Measurements from ENCODE around the gene ZWILCH.

The ZWILCH gene

GRCh38 chr15:66515901-66516322 is 10.8 kb downstream of the ZWILCH start:
- Histone ChIP-seq H3K9me3 (ENCODE audit: insufficient read depth, low read length, severe bottlenecking) (no peaks in the 10 kb centered on the region), H3K9ac (ENCODE audit: low read depth, low read length) (no peak overlapping the region), H3K36me3 (ENCODE audit: insufficient read depth, low read length) (peaks cover 51% of the 10 kb centered on the region), H3K4me2 (ENCODE audit: insufficient read depth, low read length) (no peak overlapping the region), H3K27ac (ENCODE audit: low read length) (no peak overlapping the region), H3K27me3 (ENCODE audit: insufficient read depth, low read length, poor library complexity) (no peaks in the 10 kb centered on the region), H2AFZ (ENCODE audit: low read depth, low read length) (no peak overlapping the region), H3K79me2 (ENCODE audit: insufficient read depth, low read length) (0 out of 2 replicates have a peak, but pooled peaks cover under 1% of the 10 kb centered on the region), H3K4me3 (ENCODE audit: low read depth in 1 of 2, low read length in 2 of 2) (no peak overlapping the region), H4K20me1 (ENCODE audit: insufficient read depth, low read length) (no peaks in the 10 kb centered on the region), H3K4me1 (ENCODE audit: insufficient read depth, low read length) (no peaks in the 10 kb centered on the region)
- no peak for DNase-seq
- TF ChIP-seq, protein P1, sequence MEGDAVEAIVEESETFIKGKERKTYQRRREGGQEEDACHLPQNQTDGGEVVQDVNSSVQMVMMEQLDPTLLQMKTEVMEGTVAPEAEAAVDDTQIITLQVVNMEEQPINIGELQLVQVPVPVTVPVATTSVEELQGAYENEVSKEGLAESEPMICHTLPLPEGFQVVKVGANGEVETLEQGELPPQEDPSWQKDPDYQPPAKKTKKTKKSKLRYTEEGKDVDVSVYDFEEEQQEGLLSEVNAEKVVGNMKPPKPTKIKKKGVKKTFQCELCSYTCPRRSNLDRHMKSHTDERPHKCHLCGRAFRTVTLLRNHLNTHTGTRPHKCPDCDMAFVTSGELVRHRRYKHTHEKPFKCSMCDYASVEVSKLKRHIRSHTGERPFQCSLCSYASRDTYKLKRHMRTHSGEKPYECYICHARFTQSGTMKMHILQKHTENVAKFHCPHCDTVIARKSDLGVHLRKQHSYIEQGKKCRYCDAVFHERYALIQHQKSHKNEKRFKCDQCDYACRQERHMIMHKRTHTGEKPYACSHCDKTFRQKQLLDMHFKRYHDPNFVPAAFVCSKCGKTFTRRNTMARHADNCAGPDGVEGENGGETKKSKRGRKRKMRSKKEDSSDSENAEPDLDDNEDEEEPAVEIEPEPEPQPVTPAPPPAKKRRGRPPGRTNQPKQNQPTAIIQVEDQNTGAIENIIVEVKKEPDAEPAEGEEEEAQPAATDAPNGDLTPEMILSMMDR (IDR thresholded peaks at IDR 0.05; ENCODE audit: borderline replicate concordance, extremely low read depth, low read length, poor library complexity, severe bottlenecking) = no peak
- TF ChIP-seq EZH2 (IDR thresholded peaks at IDR 0.05; ENCODE audit: borderline replicate concordance, low read depth, low read length, severe bottlenecking) = no peak
- ATAC-seq (ENCODE audit: insufficient read depth, low read depth) = no peak

DNA sequence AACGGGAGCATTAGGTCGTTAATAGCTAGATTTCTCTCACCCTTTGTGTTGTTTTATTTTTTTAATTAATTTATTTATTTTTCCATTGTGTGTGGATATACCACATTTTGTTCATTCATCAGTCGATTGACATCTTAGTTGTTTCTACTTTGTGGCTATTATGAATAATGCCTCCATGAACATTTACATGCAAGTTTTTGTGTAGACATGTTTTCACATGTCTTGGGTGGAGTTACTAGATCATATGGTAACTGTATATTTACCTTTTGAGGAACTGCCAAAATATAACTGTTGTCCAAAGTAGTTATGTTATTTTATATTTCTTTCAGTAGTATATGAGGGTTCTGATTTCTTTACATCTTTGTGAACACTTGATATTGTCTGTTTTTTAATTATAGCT is 18.8 kb downstream of the ZWILCH start:
- Histone ChIP-seq H3K4me2 (ENCODE audit: insufficient read depth, low read length) (no peak overlapping the region), H4K20me1 (ENCODE audit: insufficient read depth, low read length) (no peaks in the 10 kb centered on the region), H2AFZ (ENCODE audit: low read depth, low read length) (no peak overlapping the region), H3K79me2 (ENCODE audit: insufficient read depth, low read length) (peaks cover 2% of the 10 kb centered on the region; the same call in 1 of the 2 replicates), H3K4me3 (ENCODE audit: low read depth in 1 of 2, low read length in 2 of 2) (no peak overlapping the region), H3K27ac (ENCODE audit: low read length) (no peak overlapping the region), H3K27me3 (ENCODE audit: insufficient read depth, low read length, poor library complexity) (no peaks in the 10 kb centered on the region), H3K9ac (ENCODE audit: low read depth, low read length) (no peak overlapping the region), H3K36me3 (ENCODE audit: insufficient read depth, low read length) (peaks cover 64% of the 10 kb centered on the region), H3K9me3 (ENCODE audit: insufficient read depth, low read length, severe bottlenecking) (no peaks in the 10 kb centered on the region), H3K4me1 (ENCODE audit: insufficient read depth, low read length) (no peaks in the 10 kb centered on the region)
- no peak for ATAC-seq (ENCODE audit: insufficient read depth, low read depth)
- TF ChIP-seq, protein P1 (IDR thresholded peaks at IDR 0.05; ENCODE audit: borderline replicate concordance, extremely low read depth, low read length, poor library complexity, severe bottlenecking) = no peak
- no peak for TF ChIP-seq EZH2 (IDR thresholded peaks at IDR 0.05; ENCODE audit: borderline replicate concordance, low read depth, low read length, severe bottlenecking)
- DNase-seq = no peak

- TF ChIP-seq, protein P1 (IDR thresholded peaks at IDR 0.05; ENCODE audit: borderline replicate concordance, extremely low read depth, low read length, poor library complexity, severe bottlenecking) = no peak
- TF ChIP-seq EZH2 (IDR thresholded peaks at IDR 0.05; ENCODE audit: borderline replicate concordance, low read depth, low read length, severe bottlenecking) = no peak
- no peak overlapping the region for H3K9ac ChIP-seq (ENCODE audit: low read depth, low read length)
- ATAC-seq (ENCODE audit: insufficient read depth, low read depth) = no peak
- no peaks in the 10 kb centered on the region for H4K20me1 ChIP-seq (ENCODE audit: insufficient read depth, low read length)
- no peak overlapping the region for H2AFZ ChIP-seq (ENCODE audit: low read depth, low read length)
- no peak overlapping the region for H3K4me2 ChIP-seq (ENCODE audit: insufficient read depth, low read length)
- no peak overlapping the region for H3K27ac ChIP-seq (ENCODE audit: low read length)
- H3K27me3 ChIP-seq (ENCODE audit: insufficient read depth, low read length, poor library complexity) = no peaks in the 10 kb centered on the region
- DNase-seq = no peak
- H3K79me2 ChIP-seq (ENCODE audit: insufficient read depth, low read length) = peaks cover 2% of the 10 kb centered on the region; the same call in 1 of the 2 replicates
- H3K4me1 ChIP-seq (ENCODE audit: insufficient read depth, low read length) = no peaks in the 10 kb centered on the region
- H3K4me3 ChIP-seq (ENCODE audit: low read depth in 1 of 2, low read length in 2 of 2) = no peak overlapping the region
- H3K36me3 ChIP-seq (ENCODE audit: insufficient read depth, low read length) = peaks cover 68% of the 10 kb centered on the region
- no peaks in the 10 kb centered on the region for H3K9me3 ChIP-seq (ENCODE audit: insufficient read depth, low read length, severe bottlenecking)
Observed at GRCh38 chr15:66524838-66525237, 19.7 kb downstream of the ZWILCH start.

DNA sequence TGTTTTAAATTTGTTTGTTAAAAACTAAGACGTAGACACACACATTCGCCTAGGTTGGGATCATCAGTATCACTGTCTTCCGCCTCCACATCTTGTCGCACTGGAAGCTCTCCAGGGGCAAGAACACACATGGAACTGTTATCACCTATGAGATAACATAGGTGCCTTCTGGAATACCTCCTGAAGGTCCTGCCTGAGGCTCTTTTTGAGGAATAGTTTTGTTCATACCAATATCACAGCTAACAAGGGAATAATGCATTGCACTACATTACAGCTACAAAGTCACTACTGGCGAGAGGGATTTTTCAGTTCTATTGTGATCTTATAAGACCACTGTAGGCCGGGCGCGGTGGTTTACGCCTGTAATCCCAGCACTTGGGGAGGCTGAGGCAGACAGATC is 29.9 kb downstream of the ZWILCH start:
- TF ChIP-seq, protein P1 (IDR thresholded peaks at IDR 0.05; ENCODE audit: borderline replicate concordance, extremely low read depth, low read length, poor library complexity, severe bottlenecking) = no peak
- TF ChIP-seq EZH2 (IDR thresholded peaks at IDR 0.05; ENCODE audit: borderline replicate concordance, low read depth, low read length, severe bottlenecking) = no peak
- Histone ChIP-seq H3K9me3 (ENCODE audit: insufficient read depth, low read length, severe bottlenecking) (no peaks in the 10 kb centered on the region), H3K4me1 (ENCODE audit: insufficient read depth, low read length) (no peaks in the 10 kb centered on the region), H3K36me3 (ENCODE audit: insufficient read depth, low read length) (peaks cover 57% of the 10 kb centered on the region), H3K27ac (ENCODE audit: low read length) (no peak overlapping the region), H3K4me2 (ENCODE audit: insufficient read depth, low read length) (no peak overlapping the region), H2AFZ (ENCODE audit: low read depth, low read length) (no peak overlapping the region), H3K79me2 (ENCODE audit: insufficient read depth, low read length) (no peaks in the 10 kb centered on the region), H4K20me1 (ENCODE audit: insufficient read depth, low read length) (no peaks in the 10 kb centered on the region), H3K27me3 (ENCODE audit: insufficient read depth, low read length, poor library complexity) (no peaks in the 10 kb centered on the region), H3K4me3 (ENCODE audit: low read depth in 1 of 2, low read length in 2 of 2) (no peak overlapping the region), H3K9ac (ENCODE audit: low read depth, low read length) (no peak overlapping the region)
- ATAC-seq (ENCODE audit: insufficient read depth, low read depth) = no peak
- no peak for DNase-seq
